HG03439 (cell line): ENCODE results near the gene TBC1D4.
A peak's percentile ranks its signal among the peaks of the same experiment; 100 is the strongest.

Experiments
- ATAC-seq: cut with Tn5 transposase; IDR thresholded peaks from one replicate; pipeline ENCODE4 v1.9.1; 2021; ENCODE audit warnings: mild to moderate bottlenecking, moderate library complexity; ENCODE audit not compliant: unreplicated experiment

TBC1D4 gene

GRCh38 chr13:75482070-75482819, at the start of gene TBC1D4:
Gene TBC1D4, minus strand, starts transcription at chr13:75482169. Its CDS starts 402 bp downstream, at chr13:75481767.
- ATAC-seq = peak; percentile 77

DNA sequence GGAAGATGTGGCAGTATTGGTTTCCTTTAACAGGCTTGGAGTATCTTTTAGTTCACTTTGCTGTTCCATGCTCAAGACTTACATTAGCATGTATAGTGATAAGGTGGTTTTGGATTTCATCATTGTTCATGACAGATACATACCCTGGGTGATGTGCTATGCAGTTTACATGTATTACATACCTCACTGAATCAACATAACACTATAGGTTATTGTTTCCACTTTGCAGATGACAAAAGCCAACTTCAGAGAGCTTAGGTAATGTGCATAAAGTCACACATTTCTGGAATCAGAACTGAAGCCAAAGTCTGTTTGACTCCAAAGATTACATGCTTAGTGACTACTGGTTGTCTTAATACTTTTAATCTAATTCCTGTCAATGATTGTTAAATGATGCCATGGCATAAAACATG, 48.6 kb upstream of the TBC1D4 start:
- ATAC-seq = no peak

DNA sequence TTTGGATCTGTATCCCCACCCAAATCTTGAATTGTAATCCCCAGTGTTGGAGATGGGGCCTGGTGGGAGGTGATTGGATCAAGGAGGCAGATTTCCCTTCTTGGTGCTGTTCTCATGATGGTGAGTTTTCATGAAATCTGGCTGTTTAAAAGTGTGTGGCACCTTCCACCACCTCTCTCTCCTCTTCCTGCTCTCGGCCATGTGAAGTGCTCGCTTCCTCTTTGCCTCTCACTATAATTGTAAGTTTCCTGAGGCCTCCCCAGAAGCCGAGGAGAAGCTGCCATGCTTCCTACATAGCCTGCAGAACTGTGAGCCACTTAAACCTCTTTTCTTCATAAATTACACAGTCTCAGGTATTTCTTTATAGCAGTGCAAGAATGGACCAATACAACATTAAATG, 40.0 kb upstream of the TBC1D4 start:
- no peak for ATAC-seq

DNA sequence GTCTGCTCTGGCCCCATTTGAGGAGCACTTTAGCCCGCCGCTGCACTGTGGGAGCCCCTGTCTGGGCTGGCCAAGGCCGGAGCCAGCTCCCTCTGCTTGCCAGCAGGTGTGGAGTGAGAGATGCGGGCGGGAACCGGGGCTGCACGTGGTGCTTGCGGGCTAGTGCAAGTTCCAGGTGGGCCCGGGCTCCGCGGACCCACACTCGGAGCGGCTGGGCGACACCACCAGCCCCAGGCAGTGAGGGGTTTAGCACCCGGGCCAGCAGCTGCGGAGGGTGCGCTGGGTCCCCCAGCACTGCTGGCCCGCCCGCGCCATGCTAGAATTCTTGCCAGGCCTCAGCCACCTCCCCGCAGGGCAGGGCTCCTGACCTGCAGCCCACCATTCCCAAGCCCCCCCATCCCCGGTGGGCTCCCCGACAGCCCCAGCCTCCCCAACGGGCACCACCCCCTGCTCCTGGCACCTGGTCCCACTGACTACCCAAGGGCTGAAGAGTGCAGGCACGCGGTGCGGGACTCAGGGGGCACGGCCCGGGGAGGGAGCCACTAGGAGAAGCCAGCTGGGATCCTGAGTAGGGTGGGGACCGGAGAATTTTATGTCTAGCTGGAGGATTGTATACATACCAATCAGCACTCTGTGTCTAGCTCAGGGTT, 36.6 kb upstream of the TBC1D4 start:
- no peak for ATAC-seq

- no peak for ATAC-seq
Measured at GRCh38 chr13:75514080-75514995, 32.4 kb upstream of the TBC1D4 start.

DNA sequence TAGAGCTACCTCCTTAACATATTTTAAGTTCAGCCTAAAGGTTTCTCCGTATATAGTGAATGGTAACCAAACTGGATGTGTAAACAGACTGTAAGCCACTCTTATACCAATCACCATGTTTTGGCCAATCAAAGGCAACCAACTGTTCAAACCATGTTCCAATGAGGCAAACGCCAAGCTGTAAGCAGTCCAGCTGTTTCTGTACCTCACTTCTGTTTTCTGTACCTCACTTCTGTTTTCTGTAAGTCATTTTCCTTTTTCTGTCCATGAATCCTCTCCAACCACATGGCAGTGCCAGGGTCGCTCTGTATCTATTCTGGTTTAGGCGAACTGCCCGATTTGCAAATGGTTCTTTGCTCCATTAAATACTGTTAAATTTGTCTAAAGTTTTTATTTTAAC, 31.3 kb upstream of the TBC1D4 start:
- no peak for ATAC-seq

- peak; percentile 78 for ATAC-seq
Measured at GRCh38 chr13:75512253-75512652, 30.3 kb upstream of the TBC1D4 start.

DNA sequence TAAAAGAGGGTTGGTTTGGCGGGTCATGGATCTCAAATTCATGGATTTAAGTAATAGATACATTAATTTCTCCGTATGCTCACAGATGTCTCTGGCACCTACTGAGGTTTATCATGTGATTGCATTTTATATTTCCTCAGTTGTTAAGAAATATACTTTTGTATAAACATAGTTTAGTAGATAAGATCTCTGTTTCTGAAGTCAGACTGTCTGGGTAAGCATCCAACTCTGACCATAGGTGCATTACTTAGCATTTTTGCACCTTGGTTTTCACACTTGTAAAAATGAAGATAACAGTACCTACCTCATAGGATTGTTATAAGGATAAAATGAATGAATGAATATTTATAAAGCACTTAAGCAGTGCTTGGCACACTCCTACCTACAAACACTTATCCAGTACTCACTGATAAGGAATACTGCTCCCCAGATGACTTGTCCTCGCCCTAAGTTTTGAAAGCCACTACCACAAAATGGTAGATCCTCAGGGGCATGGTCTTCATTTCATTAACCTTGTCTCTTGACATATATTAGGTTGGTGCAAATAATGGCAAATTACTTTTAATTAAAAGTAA, 29.2 kb upstream of the TBC1D4 start:
- ATAC-seq = no peak

- ATAC-seq = no peak
Measured at GRCh38 chr13:75508002-75508548, 26.1 kb upstream of the TBC1D4 start.

DNA sequence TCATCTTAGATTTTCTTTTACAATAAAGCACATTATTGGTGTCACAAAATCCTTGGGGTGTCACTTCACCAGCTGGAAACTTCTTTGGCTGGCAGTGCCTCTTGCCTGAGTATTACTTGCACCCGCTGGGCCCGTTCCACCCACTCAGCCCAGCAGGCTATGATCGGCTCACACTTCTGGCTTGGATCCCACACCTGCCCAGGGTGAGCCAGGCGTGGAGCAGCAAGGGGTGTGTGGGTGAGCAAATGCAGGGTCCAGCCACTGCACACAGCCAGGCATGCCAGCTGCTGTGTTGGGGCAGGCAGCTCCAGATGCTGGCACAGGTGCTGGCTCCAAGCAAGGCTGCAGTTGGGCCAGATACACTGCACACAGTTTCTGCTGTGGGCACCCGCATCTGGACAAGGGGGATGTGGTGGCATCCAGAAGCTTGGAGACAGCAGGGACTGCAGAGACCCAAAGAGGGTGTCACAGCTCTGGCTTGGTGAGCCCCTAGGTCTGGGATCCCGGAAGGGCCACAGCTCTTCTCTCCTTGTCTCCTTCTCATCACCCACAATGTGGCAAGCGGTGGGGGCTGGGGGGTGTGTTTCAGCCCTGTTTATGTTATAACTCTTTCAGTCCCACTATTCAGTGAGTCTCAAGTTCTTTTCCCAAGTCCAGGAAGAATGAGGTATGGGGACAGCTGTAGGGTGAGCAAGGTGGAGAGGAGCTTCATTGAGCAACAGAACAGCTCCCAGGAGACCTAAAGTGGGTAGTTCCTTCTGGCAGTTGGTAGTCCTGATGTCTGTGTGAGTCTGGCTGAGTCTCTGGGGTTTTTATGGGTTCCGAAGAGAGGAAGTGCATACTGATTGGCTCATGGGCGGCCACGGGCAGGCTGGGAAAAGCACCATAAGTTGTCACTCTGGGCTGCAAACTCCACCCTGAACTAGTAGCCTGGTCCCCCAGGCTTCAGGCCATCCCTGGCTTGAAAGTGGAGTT, 25.3 kb upstream of the TBC1D4 start:
- no peak for ATAC-seq

DNA sequence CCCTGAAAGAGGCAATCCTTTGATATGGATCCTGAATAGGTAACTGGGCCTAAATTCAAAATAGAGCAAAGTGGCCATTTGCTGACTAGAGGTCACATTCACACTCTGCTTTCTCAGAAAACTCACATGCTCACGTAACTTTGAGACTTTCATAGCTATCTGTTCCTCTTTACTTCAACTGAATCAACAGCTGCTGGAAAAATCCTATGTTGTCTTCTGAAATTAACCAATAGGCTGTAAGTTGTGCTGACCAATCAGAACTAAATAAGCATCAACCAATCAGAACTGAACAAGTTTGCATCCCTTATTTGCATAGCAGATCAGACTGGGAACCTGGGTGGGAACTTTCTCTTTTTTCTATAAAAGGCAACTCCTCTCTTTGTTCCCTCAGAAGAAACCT, 24.0 kb upstream of the TBC1D4 start:
- no peak for ATAC-seq

DNA sequence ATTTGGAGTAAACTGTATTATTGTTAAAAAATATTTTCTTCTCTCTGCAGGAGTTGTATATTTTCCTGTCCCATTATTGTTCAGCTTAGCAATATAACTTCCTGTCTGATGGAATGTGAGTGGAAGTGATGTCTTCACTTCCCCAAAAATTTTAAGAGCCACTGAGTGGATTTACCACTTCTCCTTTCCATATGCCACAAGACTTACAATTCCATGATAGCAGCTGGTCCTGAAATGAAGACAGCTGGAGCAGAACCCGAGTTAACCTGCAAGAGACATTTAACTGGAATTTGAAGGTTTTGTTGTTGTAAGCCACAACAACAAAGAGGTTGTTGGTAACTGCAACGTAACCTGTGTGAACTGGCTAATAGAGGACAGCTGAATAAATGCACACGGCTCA, 23.4 kb upstream of the TBC1D4 start:
- no peak for ATAC-seq

DNA sequence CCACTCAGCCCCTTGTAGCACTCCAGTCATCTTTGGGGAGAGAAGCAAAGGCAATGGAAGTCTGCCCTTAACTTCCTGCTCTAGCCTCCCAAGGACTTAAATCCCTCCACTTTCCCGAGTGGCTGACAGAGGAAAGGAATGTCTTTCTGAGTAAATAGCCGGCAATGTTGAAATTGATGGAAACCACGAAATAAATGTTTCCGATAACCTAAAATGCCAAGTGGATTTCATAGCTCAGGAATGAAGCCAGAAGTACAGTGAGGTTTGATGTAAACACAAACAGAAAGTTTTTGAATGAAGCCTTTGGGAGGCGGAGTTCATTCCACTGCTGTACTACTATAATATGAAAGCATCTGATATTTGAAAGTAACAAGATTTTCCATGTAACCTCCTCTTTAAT, 14.0 kb upstream of the TBC1D4 start:
- ATAC-seq = no peak

GRCh38 chr13:75494491-75494890, 12.5 kb upstream of the TBC1D4 start:
- no peak for ATAC-seq

DNA sequence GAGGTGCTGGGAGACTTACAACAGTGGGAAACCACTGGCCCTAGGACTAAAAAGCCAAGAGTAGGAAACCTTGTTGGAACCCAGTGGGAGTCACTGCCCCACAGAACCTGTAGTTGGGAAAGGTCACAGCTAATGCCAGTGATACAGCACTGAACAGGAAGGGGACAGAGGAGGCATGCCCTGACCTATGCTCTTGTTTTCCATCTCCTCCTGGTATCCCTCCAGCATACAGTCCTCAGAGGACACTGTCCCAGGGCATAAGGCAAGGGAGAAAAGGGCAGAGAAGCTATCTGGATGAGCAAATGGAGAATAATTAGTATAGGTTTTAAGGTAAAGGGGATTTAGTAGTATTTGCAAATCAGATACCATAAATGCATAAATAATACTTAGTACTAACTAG, 11.2 kb upstream of the TBC1D4 start:
- no peak for ATAC-seq

DNA sequence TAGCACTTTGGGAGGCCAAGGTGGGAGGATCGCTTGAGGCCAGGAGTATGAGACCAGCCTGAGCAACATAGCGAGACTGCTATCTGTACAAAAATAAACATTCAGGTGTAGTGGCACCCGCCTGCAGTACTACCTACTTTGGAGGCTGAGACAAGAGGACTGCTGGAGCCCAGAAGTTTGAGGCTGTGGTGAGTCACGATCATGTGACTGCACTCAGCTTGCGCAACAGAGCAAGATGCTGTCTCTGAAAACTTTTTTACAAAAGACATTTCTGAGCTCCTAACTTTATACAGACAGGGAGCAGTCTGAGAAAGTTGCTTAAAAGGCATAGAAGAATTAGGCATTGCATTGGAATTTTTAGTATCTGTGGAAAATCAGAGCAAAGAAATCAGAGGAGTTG, 10.4 kb upstream of the TBC1D4 start:
- no peak for ATAC-seq

GRCh38 chr13:75491376-75491775, 9.4 kb upstream of the TBC1D4 start:
- ATAC-seq = no peak

- peak; percentile 91 for ATAC-seq
Measured at GRCh38 chr13:75489502-75490263, 7.7 kb upstream of the TBC1D4 start.
